ENCODE measurements around the gene COQ8B. TPM values are rescaled to one million over a fixed set of nuclear protein-coding genes. Genes with fewer than 3 reads are reported as not detected.

The COQ8B gene
- 18.1 and 43.4 TPM in 2 replicates for total RNA-seq

GRCh38 chr19:40716482-40717324 is at the start of gene COQ8B, which contains the start of gene ITPKC:
Gene COQ8B (minus strand): TSS chr19:40716886. CDS start chr19:40714632, 2,254 bp downstream.
Gene ITPKC (plus strand): TSS chr19:40717112. CDS start chr19:40717136, 24 bp downstream.

DNA sequence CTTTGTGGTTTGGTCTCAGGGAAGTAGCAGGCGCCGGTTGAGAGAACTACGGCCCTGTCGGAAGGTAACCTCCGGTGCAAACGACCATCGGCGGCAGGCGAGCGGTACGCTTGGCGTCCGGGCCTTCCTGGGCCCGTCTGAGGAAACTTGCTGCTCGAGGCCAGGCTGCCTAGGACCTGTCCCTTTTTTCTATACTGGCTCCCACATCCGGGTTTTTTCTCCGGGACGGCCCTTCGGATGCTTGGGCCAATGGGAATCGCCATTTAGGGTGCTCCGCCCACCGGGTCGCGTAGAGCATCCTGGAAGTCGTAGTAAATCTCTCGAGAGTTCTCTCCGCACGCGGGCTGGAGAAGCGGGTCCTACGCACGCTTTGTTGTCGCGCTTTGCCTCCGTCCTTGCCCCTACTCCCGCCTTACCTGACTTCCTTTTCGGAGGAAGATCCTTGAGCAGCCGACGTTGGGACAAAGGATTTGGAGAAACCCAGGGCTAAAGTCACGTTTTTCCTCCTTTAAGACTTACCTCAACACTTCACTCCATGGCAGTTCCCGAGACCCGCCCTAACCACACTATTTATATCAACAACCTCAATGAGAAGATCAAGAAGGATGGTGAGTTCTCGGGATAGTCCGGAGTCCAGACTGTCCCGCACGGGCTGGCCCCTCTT is 34.3 kb upstream of the COQ8B start, which contains the start of gene SNRPA:
Gene SNRPA, plus strand, starts transcription at position 330 of the 664 bp plus-strand sequence. Its CDS starts 206 bp downstream, at position 536.

GRCh38 chr19:40750058-40750873 is 33.6 kb upstream of the COQ8B start, which contains the start of gene ACTMAP:
Gene ACTMAP (minus strand): TSS chr19:40750477. CDS start chr19:40749803, 674 bp downstream.

GRCh38 chr19:40690050-40690692 is 26.5 kb downstream of the COQ8B start, which contains the start of gene NUMBL:
Gene NUMBL (minus strand): TSS chr19:40690651. CDS start chr19:40690483, 168 bp downstream.

Other genes with a start within 250 kb of the COQ8B start
- 0.07 and 0.28 TPM in 2 replicates for gene SPTBN4, start 249.9 kb downstream of the COQ8B start, total RNA-seq
- 82.3 and 82.8 TPM in 2 replicates for gene SHKBP1, start 140.0 kb downstream of the COQ8B start, total RNA-seq
- gene LTBP4, start 115.5 kb downstream of the COQ8B start, total RNA-seq, result 77.5 and 90.4 TPM in 2 replicates
- gene NUMBL, start 26.2 kb downstream of the COQ8B start, total RNA-seq, result 18.9 and 19.9 TPM in 2 replicates
- gene ITPKC, start 226 bp upstream of the COQ8B start, total RNA-seq, result 40.4 and 44.4 TPM in 2 replicates
- 2.5 and 2.8 TPM in 2 replicates for gene ACTMAP, start 33.6 kb upstream of the COQ8B start, total RNA-seq
- gene SNRPA, start 34.3 kb upstream of the COQ8B start, total RNA-seq, result 111 and 151 TPM in 2 replicates
- gene MIA, start 58.6 kb upstream of the COQ8B start, total RNA-seq, result 0.88 and 0.92 TPM in 2 replicates
- 23.0 and 30.3 TPM in 2 replicates for gene RAB4B, start 61.4 kb upstream of the COQ8B start, total RNA-seq
- gene EGLN2, start 82.3 kb upstream of the COQ8B start, total RNA-seq, result 66.5 and 80.6 TPM in 2 replicates
- not detected in 2 replicates for gene CYP2A6, start 133.6 kb upstream of the COQ8B start, total RNA-seq
- not detected in 2 replicates for gene CYP2A7, start 165.3 kb upstream of the COQ8B start, total RNA-seq